CD4-positive, alpha-beta T cell treated with Interleukin-2 at 100 ng/mL for 4 hours (primary cell): ENCODE results near the gene TCTN1.
"Not testable (repeated sequence)": the region's sequence is repeated elsewhere in the genome, so short reads cannot be mapped to it uniquely, and the experiment has no call there.

Experiments
- DNase-seq: peaks from one replicate; pipeline ENCODE4 v3.0.0-alpha.2; 2020; ENCODE audit warnings: low spot score

Gene TCTN1

GRCh38 chr12:110585231-110585799, 28.6 kb upstream of the TCTN1 start:
- DNase-seq: peak; percentile 67

- DNase-seq: not testable (repeated sequence)
Measured at GRCh38 chr12:110587102-110587501, 26.8 kb upstream of the TCTN1 start.

- no peak for DNase-seq
Measured at GRCh38 chr12:110590059-110590458, 23.9 kb upstream of the TCTN1 start.

- DNase-seq: peak; percentile 77
Measured at GRCh38 chr12:110590806-110591326, 23.1 kb upstream of the TCTN1 start.

- no peak for DNase-seq
Measured at GRCh38 chr12:110591451-110592051, 22.4 kb upstream of the TCTN1 start.

- no peak for DNase-seq
Measured at GRCh38 chr12:110592078-110592477, 21.9 kb upstream of the TCTN1 start.

GRCh38 chr12:110592919-110593318, 21.0 kb upstream of the TCTN1 start:
- not testable (repeated sequence) for DNase-seq

GRCh38 chr12:110597885-110598284, 16.0 kb upstream of the TCTN1 start:
- no peak for DNase-seq

GRCh38 chr12:110599334-110599733, 14.6 kb upstream of the TCTN1 start:
- no peak for DNase-seq

- DNase-seq: peak; percentile 74
Measured at GRCh38 chr12:110600254-110600653, 13.7 kb upstream of the TCTN1 start.

GRCh38 chr12:110602085-110602814, 11.7 kb upstream of the TCTN1 start:
- peak; percentile 77 for DNase-seq

- DNase-seq: no peak
Measured at GRCh38 chr12:110606253-110606611, 7.7 kb upstream of the TCTN1 start.

- no peak for DNase-seq
Measured at GRCh38 chr12:110613071-110613770, 708 bp upstream of the TCTN1 start.

- no peak for DNase-seq
Measured at GRCh38 chr12:110615171-110615570, 1.2 kb downstream of the TCTN1 start.

- no peak for DNase-seq
Measured at GRCh38 chr12:110616471-110617115, 2.7 kb downstream of the TCTN1 start.

GRCh38 chr12:110619534-110619953, 5.6 kb downstream of the TCTN1 start:
- DNase-seq: no peak

GRCh38 chr12:110622582-110622981, 8.7 kb downstream of the TCTN1 start:
- no peak for DNase-seq

- DNase-seq: no peak
Measured at GRCh38 chr12:110627500-110628195, 13.7 kb downstream of the TCTN1 start.

GRCh38 chr12:110635055-110635454, 21.1 kb downstream of the TCTN1 start:
- no peak for DNase-seq

GRCh38 chr12:110636516-110636915, 22.6 kb downstream of the TCTN1 start:
- DNase-seq: no peak

- DNase-seq: no peak
Measured at GRCh38 chr12:110637869-110638441, 24.0 kb downstream of the TCTN1 start.
